ENCODE data around the gene PROCA1.

- TF ChIP-seq CTCF (IDR thresholded peaks at IDR 0.05): no peak
- TF ChIP-seq POLR2A (IDR thresholded peaks at IDR 0.05): no peak
These were observed 47.7 kb upstream of the PROCA1 start for GRCh38 chr17:28759256-28759865.

Measured in lower leg skin (tissue), 3 donors.